Measurements from ENCODE around the gene TEX2.

Gene TEX2

DNA sequence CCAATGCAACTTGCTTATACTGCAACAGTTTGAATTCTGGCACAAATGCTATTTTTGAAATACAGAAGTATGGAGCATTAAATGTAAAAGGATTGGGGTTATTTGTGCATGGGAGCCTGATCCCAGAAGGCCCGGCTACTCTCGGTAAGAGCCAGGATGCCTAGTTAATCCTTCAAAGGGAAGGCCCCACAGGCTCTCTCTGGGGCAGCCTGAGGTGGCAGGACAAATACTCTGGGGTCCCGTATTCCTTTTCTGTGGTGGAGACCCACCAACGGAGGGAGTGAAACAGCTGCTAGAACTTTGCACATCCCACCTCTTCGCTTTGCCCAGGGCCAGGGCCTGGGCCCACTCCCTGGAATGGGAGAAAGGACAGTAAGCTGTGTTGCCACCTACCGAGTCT, 163.5 kb downstream of the TEX2 start:
- Histone ChIP-seq H3K4me3 (no peak overlapping the region), H3K4me1 (no peaks in the 10 kb centered on the region), H3K9me3 (no peaks in the 10 kb centered on the region), H3K27me3 (ENCODE audit: low read depth) (no peaks in the 10 kb centered on the region), H3K36me3 (replicated peaks) (no peaks in the 10 kb centered on the region; the same call in 1 of the 2 replicates)
- in situ Hi-C loops (cut with MboI; ENCODE audit: low sequenced_read_pairs), result no loop called here
- no peak for DNase-seq (ENCODE audit: low spot score in 2 of 2)

All from HAP-1 (cell line).